ENCODE measurements around the gene PTPRR. TPM values are rescaled to one million over a fixed set of nuclear protein-coding genes. Genes with fewer than 3 reads are reported as not detected.

Gene PTPRR
- polyA plus RNA-seq, 2 of the 4 experiments (the other 2 are of a cell fraction) = 0.13 to 0.15 TPM

DNA sequence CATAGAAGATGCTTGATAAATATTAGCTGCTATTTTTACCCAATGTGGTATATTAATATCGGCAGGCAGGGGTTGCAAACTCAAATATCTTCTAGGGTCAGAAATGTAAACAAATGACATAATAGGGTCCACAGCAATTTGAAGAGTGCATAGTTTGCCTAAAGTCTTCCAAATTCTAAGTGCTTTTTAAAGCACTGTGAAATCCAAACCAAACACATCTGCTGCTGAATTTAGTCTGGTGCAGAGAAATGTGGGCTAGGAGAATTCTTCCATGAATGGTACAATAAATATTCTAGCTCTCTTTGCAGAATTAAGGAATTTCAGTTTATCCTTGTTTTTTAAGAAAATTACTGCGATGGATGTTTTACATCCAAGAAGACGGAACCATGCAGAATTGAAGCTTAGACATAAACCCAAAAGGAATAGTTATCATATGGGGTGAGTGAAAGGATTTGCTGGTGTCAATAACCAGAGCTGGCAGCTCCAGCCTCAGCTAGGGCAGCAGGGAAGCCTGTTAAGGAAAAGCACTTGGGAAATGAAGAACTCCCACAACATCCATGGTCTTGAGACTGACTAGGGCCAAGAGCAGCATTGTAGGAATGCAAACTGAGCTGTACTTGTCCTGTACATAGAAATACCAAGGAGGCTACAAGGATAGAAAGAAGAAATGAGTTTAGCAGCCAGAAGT lies 65.5 kb downstream of the PTPRR start (continued):
- TF ChIP-seq, protein P1, sequence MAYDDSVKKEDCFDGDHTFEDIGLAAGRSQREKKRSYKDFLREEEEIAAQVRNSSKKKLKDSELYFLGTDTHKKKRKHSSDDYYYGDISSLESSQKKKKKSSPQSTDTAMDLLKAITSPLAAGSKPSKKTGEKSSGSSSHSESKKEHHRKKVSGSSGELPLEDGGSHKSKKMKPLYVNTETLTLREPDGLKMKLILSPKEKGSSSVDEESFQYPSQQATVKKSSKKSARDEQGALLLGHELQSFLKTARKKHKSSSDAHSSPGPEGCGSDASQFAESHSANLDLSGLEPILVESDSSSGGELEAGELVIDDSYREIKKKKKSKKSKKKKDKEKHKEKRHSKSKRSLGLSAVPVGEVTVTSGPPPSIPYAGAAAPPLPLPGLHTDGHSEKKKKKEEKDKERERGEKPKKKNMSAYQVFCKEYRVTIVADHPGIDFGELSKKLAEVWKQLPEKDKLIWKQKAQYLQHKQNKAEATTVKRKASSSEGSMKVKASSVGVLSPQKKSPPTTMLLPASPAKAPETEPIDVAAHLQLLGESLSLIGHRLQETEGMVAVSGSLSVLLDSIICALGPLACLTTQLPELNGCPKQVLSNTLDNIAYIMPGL (CRISPR knock-in tag; IDR thresholded peaks at IDR 0.05; ENCODE audit: borderline replicate concordance) = no peak
- TF ChIP-seq JUN (IDR thresholded peaks at IDR 0.05) = no peak
- no peak for TF ChIP-seq POLR2AphosphoS2 (conservative IDR thresholded peaks at IDR 0.05; ENCODE audit: low read length)
- TF ChIP-seq CTCF (IDR thresholded peaks at IDR 0.05) = no peak
- no peak for TF ChIP-seq KDM5A (IDR thresholded peaks at IDR 0.05)
- no peak for TF ChIP-seq JUNB (IDR thresholded peaks at IDR 0.05)
- no peak for TF ChIP-seq FOXS1 (CRISPR knock-in tag; IDR thresholded peaks at IDR 0.05)
- no peak for TF ChIP-seq ZC3H11A (IDR thresholded peaks at IDR 0.05)

DNA sequence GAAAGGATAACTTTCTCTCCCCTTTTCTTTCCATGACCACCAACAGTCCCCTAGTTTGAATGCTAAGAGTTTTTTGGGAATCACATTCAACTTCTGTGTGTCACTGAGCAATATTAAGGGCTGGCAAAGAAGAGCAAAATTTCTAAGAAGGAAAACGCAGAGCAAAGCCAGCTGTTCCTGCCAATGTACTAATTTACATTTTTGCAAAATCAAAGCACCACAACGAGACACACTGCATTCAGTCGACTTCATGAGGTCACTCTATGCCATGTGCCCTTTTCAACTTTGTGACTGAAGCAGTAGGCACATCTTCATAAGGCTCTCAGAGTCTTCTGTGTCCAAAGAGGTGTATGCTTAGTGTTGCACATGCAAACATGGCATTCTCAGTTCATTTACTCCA lies 66.4 kb downstream of the PTPRR start:
- CTCF ChIA-PET = interaction anchor here (1.3 to 2.0 kb wide), 2 partner anchors 9 to 121 kb away, joined by 4 to 5 read pairs; no protein-coding TSS in a partner anchor

More for the DNA sequence above, 66.4 kb downstream of the PTPRR start:
- ATAC-seq (no peak), DNase-seq (ENCODE audit: low read depth in 1 of 2, low spot score in 1 of 2) (no peak), FAIRE-seq (no peak)
- no peak overlapping the region for H3K4me3 ChIP-seq
- no peaks in the 10 kb centered on the region for H3K9me3 ChIP-seq
- POLR2A ChIA-PET = no interaction called here
- no peak overlapping the region for H3K4me2 ChIP-seq
- no peaks in the 10 kb centered on the region for H3K4me1 ChIP-seq
- no peak overlapping the region for H3K27ac ChIP-seq
- 2% methylated on average over 3 of the region's 3 CpGs for WGBS (ENCODE audit: missing lambda C conversion rate)
- TF ChIP-seq HEYL (CRISPR knock-in tag; IDR thresholded peaks at IDR 0.05) (no peak), CHD2 (IDR thresholded peaks at IDR 0.05; ENCODE audit: low read length, partially characterized antibody) (no peak), HDAC2 (IDR thresholded peaks at IDR 0.05) (no peak), ZC3H11A (IDR thresholded peaks at IDR 0.05) (no peak), E2F6 (IDR thresholded peaks at IDR 0.05; ENCODE audit: borderline replicate concordance, low read depth) (no peak), FOXS1 (CRISPR knock-in tag; IDR thresholded peaks at IDR 0.05) (no peak), CTCF (IDR thresholded peaks at IDR 0.05) (no peak), CBX8 (IDR thresholded peaks at IDR 0.05) (no peak), TP53 (CRISPR knock-in tag; IDR thresholded peaks at IDR 0.05) (no peak), BCL3 (IDR thresholded peaks at IDR 0.05) (no peak), JUN (IDR thresholded peaks at IDR 0.05) (no peak), RAD21 (conservative IDR thresholded peaks at IDR 0.05 in 1 of 2, IDR thresholded peaks at IDR 0.05 in 1 of 2) (no peak), RARB (CRISPR knock-in tag; IDR thresholded peaks at IDR 0.05) (no peak), EP300 (IDR thresholded peaks at IDR 0.05) (no peak), ZFP36 (IDR thresholded peaks at IDR 0.05; ENCODE audit: borderline replicate concordance, partially characterized antibody) (no peak), ESRRA (IDR thresholded peaks at IDR 0.05; ENCODE audit: borderline replicate concordance, low read length) (no peak), HES2 (IDR thresholded peaks at IDR 0.05) (no peak), RNF2 (IDR thresholded peaks at IDR 0.05; ENCODE audit: borderline replicate concordance, low read depth) (no peak)
- TF ChIP-seq, protein P2, sequence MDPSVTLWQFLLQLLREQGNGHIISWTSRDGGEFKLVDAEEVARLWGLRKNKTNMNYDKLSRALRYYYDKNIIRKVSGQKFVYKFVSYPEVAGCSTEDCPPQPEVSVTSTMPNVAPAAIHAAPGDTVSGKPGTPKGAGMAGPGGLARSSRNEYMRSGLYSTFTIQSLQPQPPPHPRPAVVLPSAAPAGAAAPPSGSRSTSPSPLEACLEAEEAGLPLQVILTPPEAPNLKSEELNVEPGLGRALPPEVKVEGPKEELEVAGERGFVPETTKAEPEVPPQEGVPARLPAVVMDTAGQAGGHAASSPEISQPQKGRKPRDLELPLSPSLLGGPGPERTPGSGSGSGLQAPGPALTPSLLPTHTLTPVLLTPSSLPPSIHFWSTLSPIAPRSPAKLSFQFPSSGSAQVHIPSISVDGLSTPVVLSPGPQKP (IDR thresholded peaks at IDR 0.05; ENCODE audit: low read depth, low read length) = no peak
